ENCODE measurements around the gene ZHX3.
"Not testable (repeated sequence)": the region's sequence is repeated elsewhere in the genome, so short reads cannot be mapped to it uniquely, and the experiment has no call there.

ZHX3 gene

DNA sequence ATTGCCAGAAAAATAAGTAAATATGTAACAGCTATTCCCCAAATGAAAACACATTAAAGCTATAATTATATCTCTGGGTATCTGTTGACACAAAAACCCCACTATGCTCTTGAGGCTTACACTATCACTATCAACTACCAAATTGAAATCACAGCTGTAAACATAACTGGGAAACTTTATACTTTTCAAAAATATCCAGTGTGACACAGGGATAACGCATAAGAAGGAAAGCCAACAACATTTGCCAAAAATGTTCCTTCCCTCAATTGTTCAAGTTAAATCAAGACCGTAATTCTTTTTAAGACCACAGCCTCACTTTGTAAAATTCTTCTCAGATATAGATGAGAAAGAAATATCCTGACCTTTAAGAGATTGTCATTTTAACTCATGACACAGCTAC, 3.1 kb downstream of the ZHX3 start:
- H3K36me3 ChIP-seq (replicated peaks in 1 of 2; ENCODE audit: control insufficient read depth in 2 of 2, insufficient read depth in 2 of 2, low read length in 2 of 2) = no peaks in the 10 kb centered on the region
- no peaks in the 10 kb centered on the region for H3K27me3 ChIP-seq (ENCODE audit: control insufficient read depth in 3 of 3, insufficient read depth in 3 of 3, low read depth in 1 of 3, low read length in 3 of 3)
- no peaks in the 10 kb centered on the region for H3K9me3 ChIP-seq (replicated peaks in 1 of 2; ENCODE audit: control insufficient read depth in 2 of 2, insufficient read depth in 1 of 2, low read depth in 1 of 2, low read length in 2 of 2)
- no peak overlapping the region for H3K18ac ChIP-seq (ENCODE audit: low read length)
- H2AK5ac ChIP-seq (ENCODE audit: low read depth, low read length) = no peak overlapping the region
- H4K8ac ChIP-seq (ENCODE audit: low read depth, low read length) = no peak overlapping the region
- H2BK12ac ChIP-seq (ENCODE audit: low read length) = no peak overlapping the region
- no CpG with 5 or more reads among the region's 2 CpGs for WGBS, 2 donors (ENCODE audit: extremely low coverage in 2 of 2, insufficient read length in 2 of 2, insufficient replicate concordance in 1 of 2)
- peaks cover 5 to 8% of the 10 kb centered on the region in 2 donors for H3K4me1 ChIP-seq (ENCODE audit: control insufficient read depth in 2 of 2, insufficient read depth in 1 of 2, low read depth in 1 of 2, low read length in 2 of 2)
- no peak overlapping the region for H3K23ac ChIP-seq (ENCODE audit: low read depth, low read length, poor library complexity)
- no peak overlapping the region for H2AFZ ChIP-seq (ENCODE audit: low read length)
- no peak overlapping the region for H4K91ac ChIP-seq (ENCODE audit: low read depth, low read length, poor library complexity)
- DNase-seq (ENCODE audit: low spot score) = no peak
- H2BK5ac ChIP-seq (ENCODE audit: low read length) = no peak overlapping the region
- H2BK15ac ChIP-seq (ENCODE audit: low read length) = no peak overlapping the region
- H3K4ac ChIP-seq (ENCODE audit: low read length) = no peak overlapping the region
- no peak overlapping the region for H3K4me2 ChIP-seq (ENCODE audit: insufficient read depth, low read length, poor library complexity, severe bottlenecking)
- H3K4me3 ChIP-seq (ENCODE audit: low read length in 2 of 2) = no peak overlapping the region
- peaks cover 3% of the 10 kb centered on the region for H3K79me1 ChIP-seq (ENCODE audit: low read depth, low read length)
- H3K27ac ChIP-seq (replicated peaks; ENCODE audit: low read length) = no peak overlapping the region
- no peak overlapping the region for H2BK120ac ChIP-seq (ENCODE audit: low read depth, low read length)
- H3K14ac ChIP-seq (ENCODE audit: low read length) = no peak overlapping the region
- no peak overlapping the region for H3K9ac ChIP-seq (ENCODE audit: low read depth, low read length, poor library complexity)

DNA sequence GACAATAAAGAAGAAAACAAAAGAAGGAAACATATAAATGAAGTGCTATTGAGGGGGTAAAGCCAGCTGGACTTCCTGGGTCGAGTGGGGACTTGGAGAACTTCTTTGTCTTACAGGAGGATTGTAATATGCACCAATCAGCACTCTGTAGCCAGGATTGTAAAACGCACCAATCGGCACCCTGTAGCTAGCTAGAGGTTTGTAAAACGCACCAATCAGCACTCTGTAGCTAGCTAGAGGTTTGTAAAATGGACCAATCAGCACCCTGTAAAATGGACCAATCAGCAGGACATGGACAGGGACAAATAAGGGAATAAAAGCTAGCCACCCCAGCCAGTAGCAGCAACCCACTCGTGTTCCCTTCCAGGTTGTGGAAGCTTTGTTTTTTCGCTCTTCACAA, 5.5 kb downstream of the ZHX3 start:
- H3K4ac ChIP-seq (ENCODE audit: low read length); H2BK120ac ChIP-seq (ENCODE audit: low read depth, low read length); H3K14ac ChIP-seq (ENCODE audit: low read length); H3K27ac ChIP-seq (replicated peaks; ENCODE audit: low read length); H2BK5ac ChIP-seq (ENCODE audit: low read length); H2AK5ac ChIP-seq (ENCODE audit: low read depth, low read length); H3K23ac ChIP-seq (ENCODE audit: low read depth, low read length, poor library complexity); H2BK12ac ChIP-seq (ENCODE audit: low read length); H3K4me1 ChIP-seq (ENCODE audit: control insufficient read depth in 2 of 2, insufficient read depth in 1 of 2, low read depth in 1 of 2, low read length in 2 of 2); H4K8ac ChIP-seq (ENCODE audit: low read depth, low read length); H2AFZ ChIP-seq (ENCODE audit: low read length); H3K36me3 ChIP-seq (replicated peaks in 1 of 2; ENCODE audit: control insufficient read depth in 2 of 2, insufficient read depth in 2 of 2, low read length in 2 of 2); H3K79me1 ChIP-seq (ENCODE audit: low read depth, low read length); H3K4me2 ChIP-seq (ENCODE audit: insufficient read depth, low read length, poor library complexity, severe bottlenecking); H3K27me3 ChIP-seq (ENCODE audit: control insufficient read depth in 3 of 3, insufficient read depth in 3 of 3, low read depth in 1 of 3, low read length in 3 of 3); H4K91ac ChIP-seq (ENCODE audit: low read depth, low read length, poor library complexity); H3K9ac ChIP-seq (ENCODE audit: low read depth, low read length, poor library complexity); H3K18ac ChIP-seq (ENCODE audit: low read length); H2BK15ac ChIP-seq (ENCODE audit: low read length); H3K4me3 ChIP-seq (ENCODE audit: low read length in 2 of 2); H3K9me3 ChIP-seq (replicated peaks in 1 of 2; ENCODE audit: control insufficient read depth in 2 of 2, insufficient read depth in 1 of 2, low read depth in 1 of 2, low read length in 2 of 2); DNase-seq (ENCODE audit: low spot score): not testable (repeated sequence)
- WGBS, 2 donors (ENCODE audit: extremely low coverage in 2 of 2, insufficient read length in 2 of 2, insufficient replicate concordance in 1 of 2) = no CpG with 5 or more reads among the region's 6 CpGs

DNA sequence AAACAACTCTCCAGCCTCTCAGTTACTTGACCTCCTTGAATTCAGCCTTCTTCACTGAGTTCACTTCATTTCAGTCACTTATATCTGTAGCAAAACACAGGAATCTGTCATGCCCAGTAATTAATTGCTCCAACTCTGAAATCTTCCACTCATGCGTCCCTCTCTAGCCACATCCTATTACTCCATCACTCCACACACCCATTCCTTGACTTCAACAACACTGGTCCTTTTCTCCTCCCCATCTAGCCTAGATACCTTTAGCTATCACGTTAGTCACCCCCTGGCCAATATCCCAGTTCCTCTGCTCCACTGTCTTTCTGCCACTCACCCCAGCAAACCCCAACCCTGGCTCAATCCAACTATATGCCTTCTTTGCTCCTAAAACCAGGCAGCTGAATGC, 7.7 kb downstream of the ZHX3 start:
- H3K27me3 ChIP-seq (ENCODE audit: control insufficient read depth in 3 of 3, insufficient read depth in 3 of 3, low read depth in 1 of 3, low read length in 3 of 3) = no peaks in the 10 kb centered on the region
- H3K4ac ChIP-seq (ENCODE audit: low read length) = no peak overlapping the region
- no peak overlapping the region for H3K9ac ChIP-seq (ENCODE audit: low read depth, low read length, poor library complexity)
- WGBS, 2 donors (ENCODE audit: extremely low coverage in 2 of 2, insufficient read length in 2 of 2, insufficient replicate concordance in 1 of 2) = 100% methylated on average over 1 of the region's 2 CpGs; no CpG with 5 or more reads in 1 of the 2 donors
- no peak overlapping the region for H2BK120ac ChIP-seq (ENCODE audit: low read depth, low read length)
- no peak overlapping the region for H3K23ac ChIP-seq (ENCODE audit: low read depth, low read length, poor library complexity)
- H4K91ac ChIP-seq (ENCODE audit: low read depth, low read length, poor library complexity) = no peak overlapping the region
- no peaks in the 10 kb centered on the region for H3K79me1 ChIP-seq (ENCODE audit: low read depth, low read length)
- H2BK12ac ChIP-seq (ENCODE audit: low read length) = no peak overlapping the region
- H2AFZ ChIP-seq (ENCODE audit: low read length) = no peak overlapping the region
- H3K4me2 ChIP-seq (ENCODE audit: insufficient read depth, low read length, poor library complexity, severe bottlenecking) = no peak overlapping the region
- no peak overlapping the region for H2BK5ac ChIP-seq (ENCODE audit: low read length)
- no peak overlapping the region for H2AK5ac ChIP-seq (ENCODE audit: low read depth, low read length)
- no peaks in the 10 kb centered on the region for H3K36me3 ChIP-seq (replicated peaks in 1 of 2; ENCODE audit: control insufficient read depth in 2 of 2, insufficient read depth in 2 of 2, low read length in 2 of 2)
- no peak overlapping the region for H3K4me3 ChIP-seq (ENCODE audit: low read length in 2 of 2)
- H3K14ac ChIP-seq (ENCODE audit: low read length) = no peak overlapping the region
- H3K18ac ChIP-seq (ENCODE audit: low read length) = no peak overlapping the region
- H2BK15ac ChIP-seq (ENCODE audit: low read length) = no peak overlapping the region
- H3K4me1 ChIP-seq (ENCODE audit: control insufficient read depth in 2 of 2, insufficient read depth in 1 of 2, low read depth in 1 of 2, low read length in 2 of 2) = peaks cover 4 to 5% of the 10 kb centered on the region in 2 donors
- H3K9me3 ChIP-seq (replicated peaks in 1 of 2; ENCODE audit: control insufficient read depth in 2 of 2, insufficient read depth in 1 of 2, low read depth in 1 of 2, low read length in 2 of 2) = no peaks in the 10 kb centered on the region
- no peak overlapping the region for H4K8ac ChIP-seq (ENCODE audit: low read depth, low read length)
- no peak overlapping the region for H3K27ac ChIP-seq (replicated peaks; ENCODE audit: low read length)
- no peak for DNase-seq (ENCODE audit: low spot score)

DNA sequence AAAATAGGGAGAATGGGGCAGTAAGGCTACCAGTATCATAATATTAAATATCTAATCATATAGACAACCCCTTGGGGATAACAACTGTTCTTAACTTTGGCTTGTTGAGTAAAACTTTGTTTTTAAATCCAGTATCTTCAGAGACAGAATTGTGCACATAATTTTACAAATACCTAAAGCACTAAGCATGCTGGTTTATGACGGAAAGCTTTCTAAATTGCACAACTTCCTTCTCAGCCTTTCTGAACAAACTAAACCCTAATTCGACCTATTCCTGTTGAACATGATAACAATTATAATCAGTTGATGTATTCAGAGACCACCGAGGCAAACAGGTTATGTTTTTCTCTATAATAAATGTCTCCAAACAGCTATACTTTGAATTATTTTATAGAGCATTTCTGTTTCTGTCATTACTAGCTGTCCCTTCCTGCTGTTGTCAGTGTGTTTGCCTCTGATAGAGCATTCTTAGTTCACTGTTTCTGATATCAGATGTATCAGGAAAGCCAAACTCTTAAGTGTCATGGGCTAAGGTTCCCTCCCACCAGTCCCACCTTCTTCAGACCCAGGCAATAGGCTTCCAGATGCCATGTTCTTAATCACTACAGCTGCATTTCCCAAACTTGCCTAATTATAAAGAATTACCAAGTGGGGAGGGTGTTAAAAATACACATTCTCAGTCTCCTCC, 8.7 kb downstream of the ZHX3 start:
- H2AK5ac ChIP-seq (ENCODE audit: low read depth, low read length) = no peak overlapping the region
- no peak overlapping the region for H3K27ac ChIP-seq (replicated peaks; ENCODE audit: low read length)
- no peak overlapping the region for H2BK12ac ChIP-seq (ENCODE audit: low read length)
- no peak overlapping the region for H4K8ac ChIP-seq (ENCODE audit: low read depth, low read length)
- H4K91ac ChIP-seq (ENCODE audit: low read depth, low read length, poor library complexity) = no peak overlapping the region
- H2AFZ ChIP-seq (ENCODE audit: low read length) = no peak overlapping the region
- H2BK5ac ChIP-seq (ENCODE audit: low read length) = no peak overlapping the region
- no peak overlapping the region for H3K4me2 ChIP-seq (ENCODE audit: insufficient read depth, low read length, poor library complexity, severe bottlenecking)
- no peak overlapping the region for H3K4me3 ChIP-seq (ENCODE audit: low read length in 2 of 2)
- no peaks in the 10 kb centered on the region for H3K27me3 ChIP-seq (ENCODE audit: control insufficient read depth in 3 of 3, insufficient read depth in 3 of 3, low read depth in 1 of 3, low read length in 3 of 3)
- H2BK15ac ChIP-seq (ENCODE audit: low read length) = no peak overlapping the region
- H3K9ac ChIP-seq (ENCODE audit: low read depth, low read length, poor library complexity) = no peak overlapping the region
- no CpG with 5 or more reads among the region's 3 CpGs for WGBS, 2 donors (ENCODE audit: extremely low coverage in 2 of 2, insufficient read length in 2 of 2, insufficient replicate concordance in 1 of 2)
- no peaks in the 10 kb centered on the region for H3K36me3 ChIP-seq (replicated peaks in 1 of 2; ENCODE audit: control insufficient read depth in 2 of 2, insufficient read depth in 2 of 2, low read length in 2 of 2)
- H2BK120ac ChIP-seq (ENCODE audit: low read depth, low read length) = no peak overlapping the region
- DNase-seq (ENCODE audit: low spot score) = no peak
- no peaks in the 10 kb centered on the region for H3K9me3 ChIP-seq (replicated peaks in 1 of 2; ENCODE audit: control insufficient read depth in 2 of 2, insufficient read depth in 1 of 2, low read depth in 1 of 2, low read length in 2 of 2)
- no peaks in the 10 kb centered on the region for H3K79me1 ChIP-seq (ENCODE audit: low read depth, low read length)
- H3K14ac ChIP-seq (ENCODE audit: low read length) = no peak overlapping the region
- no peak overlapping the region for H3K18ac ChIP-seq (ENCODE audit: low read length)
- H3K23ac ChIP-seq (ENCODE audit: low read depth, low read length, poor library complexity) = no peak overlapping the region
- no peak overlapping the region for H3K4ac ChIP-seq (ENCODE audit: low read length)
- H3K4me1 ChIP-seq (ENCODE audit: control insufficient read depth in 2 of 2, insufficient read depth in 1 of 2, low read depth in 1 of 2, low read length in 2 of 2) = peaks cover 4 to 5% of the 10 kb centered on the region in 2 donors
